SH-SY5Y (cell line): ENCODE measurements around the gene AP1S3.

Experiments
- GATA2 ChIP-seq: IDR thresholded peaks from 2 replicates; pipeline ENCODE4 v1.6.1; 2011; ENCODE audit warnings: mild to moderate bottlenecking, low read depth, low read length
- GATA3 ChIP-seq: IDR thresholded peaks from 2 replicates; pipeline ENCODE4 v1.6.1; 2011; ENCODE audit warnings: low read depth, mild to moderate bottlenecking, low read length, moderate library complexity

GRCh38 chr2:223753940-223754339, 83.4 kb downstream of the AP1S3 start:
- TF ChIP-seq GATA3, result no peak
- no peak for TF ChIP-seq GATA2
